SH-SY5Y (cell line): Measurements from ENCODE around the gene NOL3.

Experiments
- GATA2 ChIP-seq: IDR thresholded peaks from 2 replicates; pipeline ENCODE4 v1.6.1; 2011; ENCODE audit warnings: mild to moderate bottlenecking, low read depth, low read length
- GATA3 ChIP-seq: IDR thresholded peaks from 2 replicates; pipeline ENCODE4 v1.6.1; 2011; ENCODE audit warnings: low read depth, mild to moderate bottlenecking, low read length, moderate library complexity

DNA sequence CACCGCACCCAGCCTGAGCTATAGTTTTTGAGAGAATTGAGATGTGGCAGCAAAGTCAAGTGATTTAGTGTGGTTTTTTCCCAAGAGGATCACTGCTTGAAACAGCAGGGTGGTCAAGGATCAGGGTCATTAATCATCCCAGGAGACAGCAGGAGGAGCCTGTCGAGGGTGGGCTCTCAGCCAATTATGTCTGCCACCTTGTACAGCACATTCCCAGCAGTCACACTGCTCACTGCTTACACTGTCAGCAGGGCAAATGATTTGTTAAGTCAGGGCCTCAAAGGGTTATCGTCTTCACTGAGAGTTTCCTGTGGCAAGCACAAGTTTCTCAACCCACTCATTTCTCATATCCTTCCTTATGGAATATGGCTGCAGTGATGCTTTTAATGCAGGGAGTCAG, 32.7 kb upstream of the NOL3 start:
- TF ChIP-seq GATA3 (no peak), GATA2 (no peak)
